Measurements from ENCODE around the gene ABCA6. TPM values are rescaled to one million over a fixed set of nuclear protein-coding genes. Genes with fewer than 3 reads are reported as not detected.

The ABCA6 gene
- total and polyA plus RNA-seq, 2 experiments from 2014 or later: 2.8 to 6.4 TPM

GRCh38 chr17:69098625-69099024, 43.1 kb downstream of the ABCA6 start:
- DNase-seq: no peak
- Histone ChIP-seq H3K4me3 (no peak overlapping the region), H3F3A (ENCODE audit: insufficient read depth) (no peaks in the 10 kb centered on the region), H2AFZ (no peak overlapping the region), H3K36me3 (ENCODE audit: low read depth) (no peaks in the 10 kb centered on the region), H3K9me2 (ENCODE audit: insufficient read depth) (no peaks in the 10 kb centered on the region), H3K27me3 (replicated peaks; ENCODE audit: insufficient read depth) (no peaks in the 10 kb centered on the region), H3K27ac (no peak overlapping the region), H3K9me3 (ENCODE audit: low read depth) (no peaks in the 10 kb centered on the region), H3K79me2 (ENCODE audit: insufficient read depth) (no peaks in the 10 kb centered on the region), H3K4me1 (ENCODE audit: insufficient read depth) (no peaks in the 10 kb centered on the region), H3K9ac (no peak overlapping the region), H3K4me2 (ENCODE audit: unreplicated experiment) (no peak overlapping the region), H4K20me1 (ENCODE audit: insufficient read depth) (no peaks in the 10 kb centered on the region)
- in situ Hi-C loops (cut with MboI): no loop called here
- WGBS, 2 experiments (ENCODE audit: low coverage in 1 of 2, low lambda C conversion rate in 2 of 2, missing lambda C conversion rate in 2 of 2): 95 to 97% methylated on average over 4 of the region's 4 CpGs
- TF ChIP-seq EZH2 (IDR thresholded peaks at IDR 0.05; ENCODE audit: insufficient read depth, poor library complexity, severe bottlenecking) (no peak), EZH2phosphoT487 (IDR thresholded peaks at IDR 0.05; ENCODE audit: insufficient read depth, low read depth) (no peak)

GRCh38 chr17:69096541-69096940, 45.2 kb downstream of the ABCA6 start:
- Histone ChIP-seq H2AFZ (no peak overlapping the region), H4K20me1 (ENCODE audit: insufficient read depth) (no peaks in the 10 kb centered on the region), H3K27me3 (replicated peaks; ENCODE audit: insufficient read depth) (no peaks in the 10 kb centered on the region), H3K9me2 (ENCODE audit: insufficient read depth) (no peaks in the 10 kb centered on the region), H3K9me3 (ENCODE audit: low read depth) (no peaks in the 10 kb centered on the region), H3F3A (ENCODE audit: insufficient read depth) (no peaks in the 10 kb centered on the region), H3K4me1 (ENCODE audit: insufficient read depth) (no peaks in the 10 kb centered on the region), H3K4me3 (no peak overlapping the region), H3K4me2 (ENCODE audit: unreplicated experiment) (no peak overlapping the region), H3K36me3 (ENCODE audit: low read depth) (no peaks in the 10 kb centered on the region), H3K9ac (no peak overlapping the region), H3K27ac (no peak overlapping the region), H3K79me2 (ENCODE audit: insufficient read depth) (no peaks in the 10 kb centered on the region)
- 77 to 79% methylated on average over 1 of the region's 1 CpG for WGBS, 2 experiments (ENCODE audit: low coverage in 1 of 2, low lambda C conversion rate in 2 of 2, missing lambda C conversion rate in 2 of 2)
- DNase-seq: no peak
- TF ChIP-seq EZH2 (IDR thresholded peaks at IDR 0.05; ENCODE audit: insufficient read depth, poor library complexity, severe bottlenecking): no peak
- TF ChIP-seq EZH2phosphoT487 (IDR thresholded peaks at IDR 0.05; ENCODE audit: insufficient read depth, low read depth): no peak
- in situ Hi-C loops (cut with MboI): no loop called here

- WGBS, 2 experiments (ENCODE audit: low coverage in 1 of 2, low lambda C conversion rate in 2 of 2, missing lambda C conversion rate in 2 of 2): 96 to 97% methylated on average over 2 of the region's 2 CpGs
- H2AFZ ChIP-seq: no peak overlapping the region
- H3K79me2 ChIP-seq (ENCODE audit: insufficient read depth): no peaks in the 10 kb centered on the region
- no peak for TF ChIP-seq EZH2 (IDR thresholded peaks at IDR 0.05; ENCODE audit: insufficient read depth, poor library complexity, severe bottlenecking)
- TF ChIP-seq EZH2phosphoT487 (IDR thresholded peaks at IDR 0.05; ENCODE audit: insufficient read depth, low read depth): no peak
- no peak overlapping the region for H3K4me3 ChIP-seq
- DNase-seq: no peak
- no peak overlapping the region for H3K4me2 ChIP-seq (ENCODE audit: unreplicated experiment)
- no peaks in the 10 kb centered on the region for H3F3A ChIP-seq (ENCODE audit: insufficient read depth)
- no peaks in the 10 kb centered on the region for H3K4me1 ChIP-seq (ENCODE audit: insufficient read depth)
- H4K20me1 ChIP-seq (ENCODE audit: insufficient read depth): no peaks in the 10 kb centered on the region
- H3K27ac ChIP-seq: no peak overlapping the region
- no peaks in the 10 kb centered on the region for H3K36me3 ChIP-seq (ENCODE audit: low read depth)
- H3K27me3 ChIP-seq (replicated peaks; ENCODE audit: insufficient read depth): no peaks in the 10 kb centered on the region
- H3K9me2 ChIP-seq (ENCODE audit: insufficient read depth): no peaks in the 10 kb centered on the region
- H3K9ac ChIP-seq: no peak overlapping the region
- in situ Hi-C loops (cut with MboI): no loop called here
- no peaks in the 10 kb centered on the region for H3K9me3 ChIP-seq (ENCODE audit: low read depth)
Measured at GRCh38 chr17:69093995-69094394, 47.7 kb downstream of the ABCA6 start.

GRCh38 chr17:69093279-69093789, 48.4 kb downstream of the ABCA6 start:
- in situ Hi-C loops (cut with MboI): no loop called here
- no peak for TF ChIP-seq EZH2 (IDR thresholded peaks at IDR 0.05; ENCODE audit: insufficient read depth, poor library complexity, severe bottlenecking)
- no peak for TF ChIP-seq EZH2phosphoT487 (IDR thresholded peaks at IDR 0.05; ENCODE audit: insufficient read depth, low read depth)
- no peaks in the 10 kb centered on the region for H3K79me2 ChIP-seq (ENCODE audit: insufficient read depth)
- H2AFZ ChIP-seq: no peak overlapping the region
- H3K9me2 ChIP-seq (ENCODE audit: insufficient read depth): no peaks in the 10 kb centered on the region
- DNase-seq: no peak
- 89 to 90% methylated on average over 8 of the region's 8 CpGs for WGBS, 2 experiments (ENCODE audit: low coverage in 1 of 2, low lambda C conversion rate in 2 of 2, missing lambda C conversion rate in 2 of 2)
- H3F3A ChIP-seq (ENCODE audit: insufficient read depth): no peaks in the 10 kb centered on the region
- no peak overlapping the region for H3K4me3 ChIP-seq
- no peak overlapping the region for H3K27ac ChIP-seq
- H3K27me3 ChIP-seq (replicated peaks; ENCODE audit: insufficient read depth): no peaks in the 10 kb centered on the region
- no peak overlapping the region for H3K4me2 ChIP-seq (ENCODE audit: unreplicated experiment)
- H3K9me3 ChIP-seq (ENCODE audit: low read depth): no peaks in the 10 kb centered on the region
- no peak overlapping the region for H3K9ac ChIP-seq
- H4K20me1 ChIP-seq (ENCODE audit: insufficient read depth): no peaks in the 10 kb centered on the region
- no peaks in the 10 kb centered on the region for H3K4me1 ChIP-seq (ENCODE audit: insufficient read depth)
- no peaks in the 10 kb centered on the region for H3K36me3 ChIP-seq (ENCODE audit: low read depth)

GRCh38 chr17:69090365-69090764, 51.3 kb downstream of the ABCA6 start:
- Histone ChIP-seq H3F3A (ENCODE audit: insufficient read depth) (no peaks in the 10 kb centered on the region), H3K4me2 (ENCODE audit: unreplicated experiment) (no peak overlapping the region), H3K79me2 (ENCODE audit: insufficient read depth) (no peaks in the 10 kb centered on the region), H4K20me1 (ENCODE audit: insufficient read depth) (no peaks in the 10 kb centered on the region), H3K36me3 (ENCODE audit: low read depth) (no peaks in the 10 kb centered on the region), H3K9me3 (ENCODE audit: low read depth) (no peaks in the 10 kb centered on the region), H3K27ac (no peak overlapping the region), H3K4me3 (no peak overlapping the region), H3K9me2 (ENCODE audit: insufficient read depth) (no peaks in the 10 kb centered on the region), H3K27me3 (replicated peaks; ENCODE audit: insufficient read depth) (no peaks in the 10 kb centered on the region), H3K4me1 (ENCODE audit: insufficient read depth) (no peaks in the 10 kb centered on the region), H3K9ac (no peak overlapping the region), H2AFZ (no peak overlapping the region)
- in situ Hi-C loops (cut with MboI): no loop called here
- peak; percentile 8 for DNase-seq
- WGBS, 2 experiments (ENCODE audit: low coverage in 1 of 2, low lambda C conversion rate in 2 of 2, missing lambda C conversion rate in 2 of 2): 74 to 84% methylated on average over 4 of the region's 4 CpGs
- TF ChIP-seq EZH2phosphoT487 (IDR thresholded peaks at IDR 0.05; ENCODE audit: insufficient read depth, low read depth) (no peak), EZH2 (IDR thresholded peaks at IDR 0.05; ENCODE audit: insufficient read depth, poor library complexity, severe bottlenecking) (no peak)

Data from GM23248 (cell line).